HG02798 (cell line): ENCODE data around the gene POR.
A peak's percentile ranks its signal among the peaks of the same experiment; 100 is the strongest.
"Not testable (repeated sequence)": the region's sequence is repeated elsewhere in the genome, so short reads cannot be mapped to it uniquely, and the experiment has no call there.

Experiments
- ATAC-seq: cut with Tn5 transposase; IDR thresholded peaks from one replicate; pipeline ENCODE4 v1.9.1; 2021; ENCODE audit warnings: mild to moderate bottlenecking; ENCODE audit not compliant: unreplicated experiment, poor library complexity

Gene POR

GRCh38 chr7:75883265-75883824 lies 31.6 kb upstream of the POR start:
- ATAC-seq: peak; percentile 34

- no peak for ATAC-seq
Measured at GRCh38 chr7:75884476-75884875, 30.5 kb upstream of the POR start.

GRCh38 chr7:75885036-75885435 lies 29.9 kb upstream of the POR start:
- no peak for ATAC-seq

GRCh38 chr7:75887669-75888369 lies 27.1 kb upstream of the POR start:
- no peak for ATAC-seq

GRCh38 chr7:75888464-75889222 lies 26.3 kb upstream of the POR start:
- no peak for ATAC-seq

GRCh38 chr7:75889223-75889825 lies 25.6 kb upstream of the POR start:
- no peak for ATAC-seq

- no peak for ATAC-seq
Measured at GRCh38 chr7:75889826-75890225, 25.1 kb upstream of the POR start.

- ATAC-seq: not testable (repeated sequence)
Measured at GRCh38 chr7:75891237-75891636, 23.7 kb upstream of the POR start.

GRCh38 chr7:75891815-75892411 lies 23.0 kb upstream of the POR start:
- no peak for ATAC-seq

GRCh38 chr7:75892634-75893272 lies 22.2 kb upstream of the POR start:
- no peak for ATAC-seq

- no peak for ATAC-seq
Measured at GRCh38 chr7:75896803-75897327, 18.1 kb upstream of the POR start.

- no peak for ATAC-seq
Measured at GRCh38 chr7:75900617-75901315, 14.2 kb upstream of the POR start.

- ATAC-seq: no peak
Measured at GRCh38 chr7:75905785-75906604, 9.0 kb upstream of the POR start.

GRCh38 chr7:75906991-75907667 lies 7.8 kb upstream of the POR start:
- no peak for ATAC-seq

GRCh38 chr7:75907668-75908039 lies 7.3 kb upstream of the POR start:
- not testable (repeated sequence) for ATAC-seq

- no peak for ATAC-seq
Measured at GRCh38 chr7:75909521-75910132, 5.3 kb upstream of the POR start.

- not testable (repeated sequence) for ATAC-seq
Measured at GRCh38 chr7:75911186-75911585, 3.8 kb upstream of the POR start.

GRCh38 chr7:75913437-75913836 lies 1.5 kb upstream of the POR start:
- no peak for ATAC-seq
